GM18498 (cell line): ENCODE measurements around the gene ZNF418.
"Not testable (repeated sequence)": the region's sequence is repeated elsewhere in the genome, so short reads cannot be mapped to it uniquely, and the experiment has no call there.

Experiments used
- ATAC-seq: cut with Tn5 transposase; IDR thresholded peaks from one replicate; pipeline ENCODE4 v1.9.1; 2021; ENCODE audit warnings: mild to moderate bottlenecking, moderate library complexity; ENCODE audit not compliant: unreplicated experiment

ZNF418 gene

DNA sequence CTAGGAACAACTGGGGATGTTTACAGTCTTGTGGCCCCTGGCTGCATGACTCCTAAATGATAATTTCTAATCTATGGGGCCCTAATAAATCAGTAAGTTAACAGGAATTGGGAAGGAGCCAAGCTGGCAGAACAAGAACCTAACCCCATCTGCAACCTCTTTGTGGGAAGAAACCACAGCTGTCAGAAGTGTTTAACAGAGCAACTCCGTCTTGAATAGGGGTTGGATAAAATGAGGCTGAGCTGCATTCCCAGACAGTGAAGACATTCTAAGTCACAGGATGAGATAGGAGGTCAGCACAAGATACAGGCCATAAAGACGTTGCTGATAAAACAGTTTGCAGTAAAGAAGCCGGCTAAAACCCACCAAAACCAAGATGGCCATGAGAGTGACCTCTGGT lies 44.5 kb downstream of the ZNF418 start:
- not testable (repeated sequence) for ATAC-seq

DNA sequence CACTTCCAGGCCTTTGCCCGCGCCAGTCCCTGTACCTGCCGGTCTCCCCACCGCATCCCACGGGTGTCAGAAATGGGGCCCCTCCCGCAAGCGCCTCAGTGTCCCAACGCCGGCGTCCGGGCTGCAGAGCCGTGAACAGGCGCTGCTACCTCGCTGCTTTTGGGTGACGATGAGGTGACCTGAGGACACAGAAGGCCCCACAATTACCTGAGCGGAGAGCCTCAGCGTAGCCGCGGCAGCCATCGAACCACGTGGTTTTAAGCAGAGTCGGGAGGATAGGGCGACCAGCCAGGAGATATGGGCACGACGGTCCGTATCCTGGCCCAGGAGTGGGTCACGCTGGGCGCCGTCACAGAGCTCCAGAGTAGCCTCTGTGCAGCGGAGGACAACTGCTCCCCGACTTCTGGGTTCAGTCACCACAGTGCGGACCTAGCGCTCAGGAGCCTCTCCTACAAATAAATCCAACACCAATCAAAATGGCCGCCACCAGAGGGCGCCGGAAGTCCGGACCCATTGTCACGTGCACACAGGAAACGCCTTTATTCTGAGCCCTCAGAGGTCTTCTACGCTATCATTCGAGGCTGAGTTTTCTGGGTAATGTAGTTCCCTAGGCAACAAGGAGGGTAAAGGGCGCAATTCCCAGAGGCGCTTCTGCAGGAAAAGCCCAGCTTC lies 46.5 kb downstream of the ZNF418 start, which contains the start of gene ZNF814:
Gene ZNF814, minus strand, starts transcription at position 478 of the 672 bp plus-strand sequence. Its CDS starts 235 bp downstream, at position 243.
- peak; percentile 72 for ATAC-seq

DNA sequence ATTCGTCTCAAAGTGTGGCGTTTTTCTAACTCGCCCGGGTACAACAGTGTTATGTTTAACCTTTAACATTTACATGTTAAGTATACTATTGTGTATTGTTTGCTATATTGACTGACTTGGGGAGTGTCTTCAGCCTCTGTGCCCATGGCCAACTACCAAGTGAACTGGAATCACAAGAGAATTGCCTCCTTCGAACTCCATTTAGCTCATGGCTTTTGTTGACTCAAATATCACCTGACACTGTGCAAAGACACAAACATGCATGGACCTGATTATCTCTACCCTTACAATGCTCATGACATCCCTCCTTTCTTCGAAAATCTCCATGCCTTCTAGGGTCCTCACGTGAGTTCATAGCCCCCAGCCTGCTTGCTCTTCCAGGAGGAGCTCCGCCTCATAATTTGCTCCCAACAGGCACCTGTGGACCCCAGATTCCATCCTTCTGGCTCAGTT lies 47.1 kb downstream of the ZNF418 start:
- ATAC-seq = peak; percentile 10

DNA sequence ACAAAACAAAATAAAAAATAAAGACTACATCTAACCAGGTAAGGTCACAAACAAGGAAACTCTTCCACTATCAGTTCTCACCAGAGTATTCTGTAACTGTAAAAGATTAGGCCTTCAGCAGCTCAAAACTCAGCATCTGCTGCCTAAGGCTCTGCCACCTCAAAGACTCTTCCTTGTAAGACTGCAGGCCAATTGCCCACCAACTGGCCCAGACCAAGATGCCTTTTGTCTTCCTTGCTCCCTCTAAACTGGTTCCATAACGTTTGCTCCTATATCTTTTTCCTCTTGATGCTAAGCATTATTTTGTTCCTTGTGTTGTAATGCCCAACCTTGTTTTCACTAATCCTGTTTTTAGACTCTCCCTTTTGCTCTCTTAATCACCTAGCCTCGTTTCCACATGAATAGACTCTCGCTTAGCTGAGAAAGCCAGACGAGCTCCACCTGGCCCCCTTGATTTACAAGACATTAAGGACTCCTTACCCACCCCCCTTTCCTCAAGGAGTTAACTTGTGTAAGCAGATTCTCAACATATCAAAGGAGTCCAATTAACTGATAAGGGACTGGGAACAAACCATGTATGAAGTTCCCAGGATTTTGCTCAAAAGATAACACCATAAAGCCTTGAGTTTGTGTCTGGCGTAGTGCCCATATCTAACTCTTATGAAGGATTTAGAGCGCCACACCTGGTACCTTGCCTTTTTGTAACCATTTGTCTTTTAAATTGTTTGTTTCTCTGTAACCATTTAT lies 47.8 kb downstream of the ZNF418 start:
- no peak for ATAC-seq

DNA sequence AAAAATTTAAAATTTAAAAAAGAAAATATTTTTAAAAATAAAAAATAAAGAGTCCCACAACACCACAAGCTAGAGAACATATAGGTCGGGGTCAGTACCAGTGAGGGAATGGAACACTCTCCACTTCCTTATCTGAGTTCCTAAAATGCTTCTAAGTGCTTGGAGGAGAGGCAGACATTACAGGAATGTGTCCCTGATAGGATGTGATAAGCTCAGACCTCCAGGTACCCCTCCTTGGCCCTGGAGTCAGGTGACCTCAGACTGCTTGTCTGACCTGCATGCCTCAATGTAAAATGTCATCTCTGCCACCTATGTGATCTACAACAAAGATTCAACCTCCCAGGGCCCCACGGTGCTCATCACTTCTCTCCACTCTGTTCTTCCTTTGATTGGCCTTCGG lies 49.2 kb downstream of the ZNF418 start:
- ATAC-seq = no peak

DNA sequence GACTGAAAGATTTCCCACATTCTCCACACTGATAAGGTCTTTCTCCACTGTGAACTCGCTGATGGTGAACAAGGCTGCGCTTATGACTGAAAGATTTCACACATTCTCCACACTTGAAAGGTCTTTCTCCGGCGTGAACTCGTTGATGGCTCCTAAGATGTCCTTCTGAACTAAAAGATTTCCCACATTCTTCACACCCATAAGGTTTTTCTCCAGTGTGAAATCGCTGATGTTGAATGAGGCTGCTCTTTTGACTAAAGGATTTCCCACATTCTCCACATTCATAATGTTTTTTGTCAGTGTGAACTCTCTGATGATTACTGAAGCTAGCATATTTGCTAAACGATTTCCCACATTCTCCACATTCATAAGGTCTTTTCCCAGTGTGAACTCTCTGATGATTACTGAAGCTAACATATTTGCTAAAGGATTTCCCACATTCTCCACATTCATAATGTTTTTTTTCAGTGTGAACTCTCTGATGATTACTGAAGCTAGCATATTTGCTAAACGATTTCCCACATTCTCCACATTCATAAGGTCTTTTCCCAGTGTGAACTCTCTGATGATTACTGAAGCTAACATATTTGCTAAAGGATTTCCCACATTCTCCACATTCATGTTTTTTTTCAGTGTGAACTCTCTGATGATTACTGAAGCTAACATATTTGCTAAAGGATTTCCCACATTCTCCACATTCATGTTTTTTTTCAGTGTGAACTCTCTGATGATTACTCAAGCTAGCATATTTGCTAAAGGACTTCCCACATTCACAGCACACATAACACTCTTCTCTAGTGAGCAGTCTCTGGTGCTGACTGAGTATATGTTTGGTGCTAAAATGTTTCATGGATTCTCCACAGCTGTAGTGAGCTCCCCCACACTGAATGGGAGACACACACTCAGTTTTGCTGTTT lies 61.1 kb downstream of the ZNF418 start:
- not testable (repeated sequence) for ATAC-seq

DNA sequence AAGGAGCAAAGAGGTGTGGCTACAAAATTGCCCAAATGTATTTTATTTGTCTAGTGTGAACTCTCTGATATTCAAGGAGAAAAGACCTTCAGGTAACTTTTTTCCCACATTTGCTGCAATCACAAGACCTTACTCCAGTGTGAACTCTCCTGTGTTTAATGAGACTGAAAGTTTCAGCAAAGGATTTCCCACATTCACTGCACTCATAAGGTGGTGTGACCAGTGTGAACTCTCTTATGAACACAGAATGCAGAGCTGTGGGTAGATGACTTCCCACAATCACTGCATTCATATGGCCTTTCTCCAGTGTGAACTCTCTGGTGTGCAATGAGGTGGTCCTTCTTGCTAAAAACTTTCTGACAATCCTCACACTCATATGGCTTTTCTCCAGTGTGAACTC lies 62.8 kb downstream of the ZNF418 start:
- no peak for ATAC-seq
